BLaER1 treated with 17β-estradiol and CSF1 and Interleukin-3, amounts not matched to agents 10 nM and 100 nM (cell line): ENCODE data around the gene TKT.
"Not testable (repeated sequence)": the region's sequence is repeated elsewhere in the genome, so short reads cannot be mapped to it uniquely, and the experiment has no call there.

Source experiments
- H3K27ac ChIP-seq, 11 experiments: shearing (Covaris generic); formaldehyde crosslinking; 2 replicates each; pipeline ENCODE4 v1.8.1; 2022
- H3K27me3 ChIP-seq, 11 experiments: shearing (Covaris generic); formaldehyde crosslinking; 2 replicates each; pipeline ENCODE4 v1.8.1; 2022
- H3K36me3 ChIP-seq, 11 experiments: shearing (Covaris generic); formaldehyde crosslinking; 2 replicates each; pipeline ENCODE4 v1.8.1; 2022
- H3K4me1 ChIP-seq, 10 experiments: shearing (Covaris generic); formaldehyde crosslinking; 2 replicates each; pipeline ENCODE4 v1.8.1; 2022
- H3K4me2 ChIP-seq, 11 experiments: shearing (Covaris generic); formaldehyde crosslinking; 2 replicates each; pipeline ENCODE4 v1.8.1; 2022
- H3K4me3 ChIP-seq, 10 experiments: shearing (Covaris generic); formaldehyde crosslinking; 2 replicates each; pipeline ENCODE4 v1.8.1; 2022
- H3K9ac ChIP-seq, 11 experiments: shearing (Covaris generic); formaldehyde crosslinking; 2 replicates each; pipeline ENCODE4 v1.8.1; 2022
- H3K9me3 ChIP-seq, 11 experiments: shearing (Covaris generic); formaldehyde crosslinking; replicated peaks in 1 of 11; 2 replicates each; pipeline ENCODE4 v1.8.1; 2022
- H4K20me1 ChIP-seq, 11 experiments: shearing (Covaris generic); formaldehyde crosslinking; 2 replicates each; pipeline ENCODE4 v1.8.1; 2022
- Cebpa-rat ChIP-seq, 11 experiments: shearing (Covaris generic); IDR thresholded peaks; 2 replicates each; pipeline ENCODE4 v1.8.1; 2022

Gene TKT

GRCh38 chr3:53256704-53257055 is 858 bp upstream of the TKT start:
- Histone ChIP-seq H3K4me3 (no peak overlapping the region), H3K36me3 (peaks cover 0 to 22% (median 8%) of the 10 kb centered on the region in 11 experiments; a peak in 10 of 22 replicates), H3K27ac (peak overlapping the region in 5 of 11 experiments; percentile 56 to 74 (median 68); a peak in 7 of 22 replicates), H3K9me3 (no peaks in the 10 kb centered on the region), H4K20me1 (peaks cover 19 to 41% (median 40%) of the 10 kb centered on the region in 11 experiments; a peak in 21 of 22 replicates), H3K4me2 (peak overlapping the region in 5 of 11 experiments; percentile 12 to 56 (median 45); a peak in 3 of 22 replicates), H3K4me1 (peaks cover 28 to 42% (median 36%) of the 10 kb centered on the region in 10 experiments), H3K27me3 (no peaks in the 10 kb centered on the region), H3K9ac (peak overlapping the region in 1 of 11 experiments; percentile 41; a peak in 2 of 22 replicates)
- TF ChIP-seq Cebpa-rat (IDR thresholded peaks at IDR 0.05) = no peak

- Histone ChIP-seq H3K27me3 (no peaks in the 10 kb centered on the region), H3K27ac (peak overlapping the region; percentile 68 to 96 (median 92)), H3K36me3 (peaks cover 0 to 34% (median 14%) of the 10 kb centered on the region in 11 experiments; a peak in 11 of 22 replicates), H3K4me3 (peak overlapping the region; percentile 79 to 99 (median 96)), H3K9me3 (no peaks in the 10 kb centered on the region), H3K9ac (peak overlapping the region; percentile 84 to 98 (median 94)), H4K20me1 (peaks cover 30 to 54% (median 53%) of the 10 kb centered on the region in 11 experiments; a peak in 21 of 22 replicates), H3K4me1 (peaks cover 41 to 54% (median 46%) of the 10 kb centered on the region in 10 experiments), H3K4me2 (peak overlapping the region; percentile 82 to 99 (median 96))
- TF ChIP-seq Cebpa-rat (IDR thresholded peaks at IDR 0.05) = no peak
These were observed 423 bp downstream of the TKT start for GRCh38 chr3:53255423-53255774.

GRCh38 chr3:53254509-53255422 is 1.1 kb downstream of the TKT start:
- TF ChIP-seq Cebpa-rat (IDR thresholded peaks at IDR 0.05) = no peak
- H3K4me2 ChIP-seq = peak overlapping the region; percentile 82 to 99 (median 96)
- H3K27ac ChIP-seq = peak overlapping the region; percentile 68 to 96 (median 92)
- peak overlapping the region; percentile 84 to 98 (median 94) for H3K9ac ChIP-seq
- peaks cover 47 to 57% (median 52%) of the 10 kb centered on the region in 10 experiments for H3K4me1 ChIP-seq
- no peaks in the 10 kb centered on the region for H3K9me3 ChIP-seq
- no peaks in the 10 kb centered on the region for H3K27me3 ChIP-seq
- H3K4me3 ChIP-seq = peak overlapping the region; percentile 79 to 99 (median 96)
- peaks cover 0 to 34% (median 14%) of the 10 kb centered on the region in 11 experiments; a peak in 11 of 22 replicates for H3K36me3 ChIP-seq
- peaks cover 36 to 60% (median 59%) of the 10 kb centered on the region in 11 experiments; a peak in 21 of 22 replicates for H4K20me1 ChIP-seq

GRCh38 chr3:53253707-53254508 is 1.9 kb downstream of the TKT start:
- H3K27ac ChIP-seq = peak overlapping the region; percentile 68 to 96 (median 92); a peak in 21 of 22 replicates
- no peak for TF ChIP-seq Cebpa-rat (IDR thresholded peaks at IDR 0.05)
- H3K4me3 ChIP-seq = peak overlapping the region; percentile 79 to 99 (median 96)
- no peaks in the 10 kb centered on the region for H3K27me3 ChIP-seq
- H3K9me3 ChIP-seq = no peaks in the 10 kb centered on the region
- H3K36me3 ChIP-seq = peaks cover 0 to 37% (median 14%) of the 10 kb centered on the region in 11 experiments; a peak in 11 of 22 replicates
- H4K20me1 ChIP-seq = peaks cover 45 to 69% (median 68%) of the 10 kb centered on the region in 11 experiments; a peak in 21 of 22 replicates
- H3K4me2 ChIP-seq = peak overlapping the region; percentile 82 to 99 (median 96)
- H3K4me1 ChIP-seq = peaks cover 55 to 65% (median 60%) of the 10 kb centered on the region in 10 experiments
- peak overlapping the region; percentile 84 to 98 (median 94) for H3K9ac ChIP-seq

GRCh38 chr3:53252947-53253322 is 2.9 kb downstream of the TKT start:
- H3K9me3 ChIP-seq, H3K27me3 ChIP-seq: not testable (repeated sequence)
- H3K4me2 ChIP-seq = peak overlapping the region; percentile 82 to 99 (median 96)
- H3K36me3 ChIP-seq = peaks cover 0 to 43% (median 19%) of the 10 kb centered on the region in 11 experiments; a peak in 14 of 22 replicates
- H3K4me1 ChIP-seq = peaks cover 65 to 75% (median 70%) of the 10 kb centered on the region in 10 experiments
- 0 out of 22 replicates have a peak, but pooled peaks of 2 of the 11 experiments have one; percentile 3 to 20 for TF ChIP-seq Cebpa-rat (IDR thresholded peaks at IDR 0.05)
- peaks cover 54 to 78% (median 78%) of the 10 kb centered on the region in 11 experiments; a peak in 21 of 22 replicates for H4K20me1 ChIP-seq
- H3K9ac ChIP-seq = peak overlapping the region; percentile 84 to 98 (median 94); a peak in 21 of 22 replicates
- H3K27ac ChIP-seq = peak overlapping the region; percentile 68 to 96 (median 92)
- peak overlapping the region; percentile 79 to 99 (median 96); a peak in 19 of 20 replicates for H3K4me3 ChIP-seq

GRCh38 chr3:53252096-53252946 is 3.5 kb downstream of the TKT start:
- Histone ChIP-seq H4K20me1 (peaks cover 60 to 85% (median 84%) of the 10 kb centered on the region in 11 experiments; a peak in 21 of 22 replicates), H3K9me3 (no peaks in the 10 kb centered on the region), H3K4me3 (peak overlapping the region; percentile 9 to 99 (median 96); a peak in 19 of 20 replicates), H3K36me3 (peaks cover 0 to 50% (median 25%) of the 10 kb centered on the region in 11 experiments; a peak in 18 of 22 replicates), H3K4me1 (peaks cover 70 to 78% (median 76%) of the 10 kb centered on the region in 10 experiments), H3K27ac (peak overlapping the region; percentile 68 to 96 (median 92)), H3K9ac (peak overlapping the region; percentile 84 to 98 (median 94); a peak in 21 of 22 replicates), H3K4me2 (peak overlapping the region; percentile 82 to 99 (median 96)), H3K27me3 (no peaks in the 10 kb centered on the region)
- peak in 8 of 11 experiments; percentile 6 to 70 (median 50); a peak in 10 of 22 replicates for TF ChIP-seq Cebpa-rat (IDR thresholded peaks at IDR 0.05)

- Histone ChIP-seq H3K27ac (peak overlapping the region; percentile 68 to 96 (median 92)), H3K4me3 (peak overlapping the region in 7 of 10 experiments; percentile 79 to 99 (median 96); a peak in 9 of 20 replicates), H3K27me3 (no peaks in the 10 kb centered on the region), H3K4me2 (peak overlapping the region; percentile 82 to 99 (median 96)), H4K20me1 (peaks cover 72 to 97% (median 97%) of the 10 kb centered on the region in 11 experiments; a peak in 21 of 22 replicates), H3K4me1 (peaks cover 67 to 75% (median 71%) of the 10 kb centered on the region in 10 experiments), H3K9ac (peak overlapping the region; percentile 84 to 98 (median 94); a peak in 20 of 22 replicates), H3K36me3 (peaks cover 5 to 62% (median 37%) of the 10 kb centered on the region in 11 experiments), H3K9me3 (peaks cover 4 to 11% (median 7%) of the 10 kb centered on the region in 11 experiments; a peak in 20 of 22 replicates)
- no peak for TF ChIP-seq Cebpa-rat (IDR thresholded peaks at IDR 0.05)
These were observed 4.8 kb downstream of the TKT start for GRCh38 chr3:53250881-53251605.
